ENCODE measurements around the gene TRMT10C.

GRCh38 chr3:101591071-101591470 lies 29.4 kb downstream of the TRMT10C start:
- TF ChIP-seq EZH2 (IDR thresholded peaks at IDR 0.05; ENCODE audit: low read depth) (no peak), CTCF (conservative IDR thresholded peaks at IDR 0.05) (no peak)

Measured in PC-9 (cell line).